Fibroblast of skin of right biceps (primary cell): ENCODE measurements around the gene PSMB1.
"Not testable (repeated sequence)": the region's sequence is repeated elsewhere in the genome, so short reads cannot be mapped to it uniquely, and the experiment has no call there.

Experiments
- DNase-seq: peaks from one replicate; pipeline ENCODE4 v3.0.0-alpha.2; 2013

Gene PSMB1

DNA sequence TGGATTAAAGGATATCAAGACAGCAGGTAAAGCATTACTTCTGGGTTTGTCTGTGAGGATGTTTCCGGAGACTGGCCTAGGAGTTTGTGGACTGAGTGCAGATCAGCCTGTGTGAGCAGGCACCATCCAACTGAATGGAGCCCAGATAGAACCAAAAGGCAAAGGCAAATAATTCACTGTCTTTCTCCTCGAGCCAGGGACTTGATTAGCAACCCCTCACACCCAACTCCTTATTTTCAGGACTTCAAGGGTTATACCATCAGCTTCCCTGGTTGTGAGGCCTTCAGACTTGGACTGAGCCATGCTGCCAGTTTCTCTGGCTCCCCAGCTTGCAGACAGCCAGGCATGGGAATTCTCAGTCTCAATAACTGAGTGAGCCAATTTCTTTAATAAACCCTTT, 19.3 kb downstream of the PSMB1 start:
- no peak for DNase-seq

DNA sequence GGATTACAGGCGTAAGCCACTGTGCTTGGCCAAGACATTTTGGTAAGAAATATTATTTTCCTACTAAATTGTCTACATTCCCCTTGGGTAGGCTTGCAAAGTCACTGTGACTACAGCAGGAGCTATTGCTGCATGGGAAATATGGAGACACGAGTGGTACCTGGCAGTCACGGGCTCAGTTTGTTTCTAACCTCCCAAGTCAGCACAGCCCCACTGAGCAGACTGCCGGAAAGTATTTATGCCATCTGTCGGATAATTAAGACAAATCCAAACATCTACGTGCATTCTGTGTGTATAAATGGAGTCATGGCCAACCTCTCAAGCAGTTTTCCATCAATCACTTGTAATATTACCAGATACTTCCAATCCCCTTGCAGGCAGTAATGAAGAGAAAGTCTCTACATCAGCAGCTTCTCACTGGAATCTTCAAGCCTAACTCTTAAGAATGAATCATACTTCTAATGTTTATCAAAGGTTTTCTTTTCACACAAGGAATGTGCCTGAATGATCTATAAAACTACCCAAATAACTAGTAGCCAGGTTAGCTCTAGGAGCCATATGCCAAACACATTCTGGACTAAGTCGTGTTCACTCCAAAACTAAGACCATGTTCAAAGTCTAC, 20.1 kb downstream of the PSMB1 start:
- no peak for DNase-seq

DNA sequence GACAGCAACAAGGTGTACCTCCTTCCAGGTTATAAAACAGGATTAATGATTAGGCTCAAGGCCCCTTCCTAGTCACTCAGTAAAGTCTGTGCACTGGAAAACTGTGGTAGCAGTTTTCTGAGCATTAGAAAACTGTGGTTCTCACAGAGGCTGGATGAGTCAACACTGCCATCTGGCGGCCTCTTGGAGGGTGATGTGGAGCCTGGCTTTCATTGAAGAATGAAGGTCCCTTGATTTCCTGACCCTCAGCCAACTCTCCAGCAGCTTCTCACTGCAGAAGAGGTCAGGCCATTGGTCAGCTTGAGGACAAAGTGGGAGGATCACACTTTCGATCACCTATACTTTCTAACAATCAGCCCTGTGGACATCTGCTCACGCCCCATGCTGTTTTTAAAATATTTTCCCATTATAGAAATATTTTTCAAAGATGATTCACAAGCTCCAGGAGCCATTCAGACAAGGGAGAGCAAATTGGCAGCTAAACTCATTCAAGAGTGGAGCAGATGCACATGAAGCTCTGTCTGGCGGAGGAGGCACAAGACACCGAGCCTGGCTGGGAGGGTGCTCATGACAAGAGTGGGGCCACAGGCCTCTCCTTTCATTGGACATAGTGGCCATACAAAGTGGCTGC, 23.2 kb downstream of the PSMB1 start:
- peak; percentile 68 for DNase-seq

DNA sequence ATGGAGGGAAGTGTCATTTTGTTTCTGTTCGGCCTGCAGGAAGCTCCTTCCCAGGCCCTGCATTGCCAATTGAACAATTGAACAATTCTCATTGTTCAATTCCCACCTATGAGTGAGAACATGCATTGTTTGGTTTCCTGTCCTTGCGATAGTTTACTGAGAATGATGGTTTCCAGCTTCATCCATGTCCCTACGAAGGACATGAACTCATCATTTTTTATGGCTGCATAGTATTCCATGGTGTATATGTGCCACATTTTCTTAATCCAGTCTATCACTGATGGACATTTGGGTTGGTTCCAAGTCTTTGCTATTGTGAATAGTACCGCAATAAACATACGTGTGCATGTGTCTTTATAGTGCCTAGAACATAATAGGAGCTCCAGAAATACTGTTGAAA, 25.1 kb downstream of the PSMB1 start:
- not testable (repeated sequence) for DNase-seq

DNA sequence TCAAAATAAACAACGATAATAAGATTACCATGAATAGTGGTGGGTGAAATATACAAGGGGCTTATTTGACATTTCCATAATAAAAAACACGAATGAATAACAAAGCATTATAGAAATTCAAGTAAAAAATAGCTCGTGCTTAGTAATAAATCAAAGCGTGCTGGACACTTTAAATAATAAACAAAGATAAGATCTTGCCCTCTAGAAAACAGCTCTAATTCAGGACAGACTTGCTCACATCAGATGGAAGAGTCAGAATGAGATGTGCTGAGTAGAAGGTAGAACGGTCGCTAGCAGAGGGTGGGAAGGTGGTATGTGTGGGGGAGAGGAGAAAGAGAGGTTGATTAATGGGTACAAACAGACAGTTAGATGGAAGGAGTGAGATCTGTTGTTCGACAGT, 27.3 kb downstream of the PSMB1 start:
- DNase-seq = no peak

DNA sequence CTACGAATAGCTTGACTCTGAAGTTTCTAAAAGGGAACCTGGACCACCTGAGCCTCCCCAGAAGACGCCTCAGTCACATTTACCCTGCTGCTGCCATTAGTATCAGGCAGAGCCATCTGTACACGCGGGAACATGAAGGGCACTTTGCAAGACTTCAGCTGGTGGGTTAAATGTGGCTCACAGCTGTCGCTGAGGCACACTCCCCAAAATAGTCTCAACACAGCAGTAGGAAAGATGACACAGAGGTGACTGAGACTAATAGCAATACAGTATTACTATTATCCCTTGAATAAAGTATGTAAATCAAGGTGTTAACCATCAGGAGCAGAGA, 29.0 kb downstream of the PSMB1 start:
- no peak for DNase-seq

DNA sequence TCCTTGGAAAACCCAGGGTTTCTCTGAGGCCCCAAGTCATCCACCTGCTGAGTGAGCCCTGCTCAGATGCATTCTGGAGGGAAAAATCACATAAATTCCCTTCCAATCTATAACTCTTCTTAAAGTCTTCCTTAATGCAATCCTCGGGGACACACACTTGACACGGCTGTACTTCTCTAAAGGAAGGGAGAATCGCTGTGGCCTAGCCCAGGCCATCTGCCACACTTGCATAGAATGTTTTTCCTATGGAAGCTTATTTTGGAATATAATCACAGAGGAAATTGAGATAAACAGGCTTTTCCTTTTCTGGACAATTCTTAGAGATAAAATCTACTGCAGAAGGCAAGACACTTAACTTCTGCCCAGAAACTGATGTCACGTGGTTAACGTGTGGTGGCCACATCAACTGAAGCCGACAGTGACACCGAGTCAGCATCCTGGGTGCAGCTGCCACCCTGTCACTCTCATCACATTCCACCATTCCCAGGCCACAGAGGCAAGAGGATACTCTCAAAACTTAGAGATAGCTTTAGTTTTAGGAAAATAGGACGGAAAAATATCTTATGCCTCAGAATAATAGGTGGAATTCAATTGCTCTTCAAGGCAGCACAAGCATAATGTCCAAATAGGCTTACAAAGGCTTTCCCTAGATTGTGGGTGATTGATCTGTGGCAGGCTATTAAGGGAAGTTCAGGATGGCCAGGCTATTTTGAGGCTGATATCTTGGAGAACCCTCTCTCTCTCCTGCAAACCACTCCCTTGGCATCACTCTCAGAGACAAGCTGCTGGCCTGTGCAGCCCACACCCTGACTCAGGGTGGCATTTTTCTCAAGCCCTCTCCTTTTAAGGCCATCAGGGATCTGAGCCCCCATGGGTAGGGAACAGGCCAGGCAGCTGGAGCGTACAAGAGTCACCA, 29.6 kb downstream of the PSMB1 start:
- DNase-seq = no peak

DNA sequence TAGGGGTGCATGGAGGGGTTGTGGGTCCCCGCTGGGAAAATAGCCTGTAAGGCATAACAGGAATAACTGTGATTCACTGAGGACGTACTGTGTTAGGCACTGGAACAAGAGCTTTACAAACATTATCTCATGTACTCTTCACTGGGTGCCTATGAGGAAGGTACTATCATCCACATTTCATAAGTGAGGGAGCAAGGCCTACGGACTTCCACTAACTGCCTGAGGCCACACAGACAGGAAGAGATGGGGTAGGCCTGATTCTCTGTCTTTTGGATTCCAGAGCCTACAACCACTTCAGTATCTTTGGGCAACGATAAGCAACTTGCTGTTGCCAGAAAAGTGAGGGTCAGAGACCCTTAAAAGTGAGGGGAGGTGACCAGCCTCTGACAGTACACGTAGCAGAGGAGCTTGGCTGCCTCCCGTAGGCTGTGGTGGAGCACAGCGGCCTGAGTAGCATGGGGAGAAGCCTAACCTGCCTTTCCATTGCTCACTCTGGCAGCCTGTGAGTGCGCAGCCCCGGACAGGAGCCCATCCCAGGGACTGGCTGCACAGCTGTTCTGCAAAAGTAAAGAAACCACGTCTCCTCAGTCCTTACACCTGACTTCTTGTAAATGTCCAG, 30.4 kb downstream of the PSMB1 start:
- peak; percentile 16 for DNase-seq

DNA sequence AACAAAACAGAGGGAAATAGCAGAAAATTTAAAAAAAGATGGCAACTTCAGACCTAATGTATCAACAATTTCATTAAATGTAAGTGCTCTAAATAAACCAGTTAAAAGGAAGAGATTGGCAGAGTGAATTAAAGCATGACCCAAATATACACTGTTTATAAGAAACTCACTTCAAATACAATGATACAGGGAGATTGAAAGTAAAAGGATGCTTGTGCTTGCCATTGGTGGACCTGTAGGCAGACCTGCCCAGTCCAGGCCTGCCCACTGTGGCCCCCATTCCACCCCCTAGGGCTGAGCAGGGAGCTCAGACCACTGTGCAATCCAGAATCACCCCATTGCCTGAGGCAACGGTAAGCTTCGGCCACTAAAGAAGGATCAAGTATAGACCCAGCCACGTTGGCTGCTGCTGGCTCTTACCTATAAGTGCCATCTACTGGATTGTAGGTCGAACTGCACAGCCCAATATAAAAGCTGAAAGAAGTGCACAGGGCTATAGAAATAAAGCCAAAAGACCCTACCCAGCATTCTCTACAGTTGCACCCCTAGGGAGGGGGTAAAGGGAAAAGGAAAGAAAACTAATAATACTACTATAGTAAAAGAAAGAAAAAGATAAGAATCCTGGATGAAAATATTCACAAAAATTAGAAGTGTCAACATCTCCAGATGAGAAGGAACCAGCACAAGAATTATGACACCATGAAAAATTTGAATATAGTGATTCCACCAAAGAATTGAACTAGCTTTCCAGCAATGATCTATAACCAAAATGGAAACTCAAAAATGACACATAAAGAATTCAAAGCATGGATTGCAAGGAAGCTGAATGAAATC, 36.1 kb downstream of the PSMB1 start:
- DNase-seq = peak; percentile 67

DNA sequence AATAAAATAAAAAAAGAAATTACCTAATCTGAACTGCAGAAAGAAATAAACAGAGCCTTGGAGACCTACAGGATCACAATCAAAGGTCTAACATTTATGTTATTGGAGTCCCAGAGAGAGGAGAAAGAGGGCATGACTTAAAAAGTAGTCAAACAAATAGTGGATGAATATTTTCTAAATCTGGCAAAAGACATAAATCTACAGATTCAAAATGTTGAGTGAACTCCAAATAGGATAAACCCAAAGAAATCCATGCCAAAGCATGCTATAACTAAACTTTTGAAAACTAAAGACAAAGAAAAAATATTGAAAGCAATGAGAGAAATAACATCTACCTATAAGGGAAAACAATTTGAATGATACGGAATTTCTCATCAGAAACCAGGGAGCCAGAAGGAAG, 38.2 kb downstream of the PSMB1 start:
- DNase-seq = no peak

DNA sequence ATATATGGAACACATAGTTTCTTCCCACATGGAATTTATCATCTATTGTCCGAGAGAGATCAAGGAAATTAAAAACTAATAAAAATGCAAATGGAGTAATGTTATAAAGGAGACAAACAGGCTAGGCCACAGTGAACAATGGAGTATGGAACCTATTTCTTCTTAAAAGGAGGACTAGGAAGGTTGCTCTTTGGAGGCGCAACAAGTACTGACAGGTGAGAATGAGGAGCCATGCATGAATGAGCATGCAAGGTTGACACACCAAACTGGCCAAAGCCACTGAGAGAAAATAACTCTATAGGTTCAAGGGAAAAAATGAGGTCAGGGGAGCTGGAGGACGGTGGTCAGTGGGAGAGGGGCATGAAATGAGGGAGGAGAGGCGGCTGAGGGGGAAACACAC, 40.9 kb downstream of the PSMB1 start:
- no peak for DNase-seq

DNA sequence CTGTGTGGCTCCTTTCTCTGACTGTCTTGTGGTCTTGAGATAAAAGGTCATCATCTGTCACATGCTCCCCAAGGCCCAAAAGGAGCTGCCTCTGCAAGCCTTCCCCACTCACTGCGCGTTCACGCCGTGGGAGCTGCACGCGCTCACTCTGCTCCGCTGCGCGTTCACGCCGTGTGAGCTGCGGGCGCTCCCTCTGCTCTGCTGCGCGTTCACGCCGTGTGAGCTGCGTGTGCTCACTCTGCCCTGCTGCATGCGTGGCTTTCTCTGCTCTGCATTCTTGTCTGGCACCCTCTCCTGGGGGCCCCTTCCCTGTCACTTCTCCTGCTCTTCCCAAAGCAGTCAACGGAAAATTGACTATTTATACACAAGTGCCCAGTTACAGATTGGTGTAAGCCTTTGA, 42.5 kb downstream of the PSMB1 start:
- DNase-seq = no peak

DNA sequence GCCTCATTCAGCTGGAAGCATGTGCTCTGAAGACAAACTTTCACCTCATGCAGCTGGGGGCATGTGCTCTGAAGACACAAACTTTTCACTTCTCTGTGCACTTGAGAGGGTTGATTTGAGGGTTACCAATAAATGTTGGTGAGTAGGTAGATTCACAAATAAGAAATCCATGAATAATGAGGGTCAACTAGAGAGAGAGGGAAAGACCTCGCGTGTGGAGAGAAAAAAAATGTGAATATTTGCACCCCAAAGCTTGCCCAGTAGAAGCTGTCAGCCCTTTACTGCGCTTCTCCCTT, 43.4 kb downstream of the PSMB1 start:
- no peak for DNase-seq

DNA sequence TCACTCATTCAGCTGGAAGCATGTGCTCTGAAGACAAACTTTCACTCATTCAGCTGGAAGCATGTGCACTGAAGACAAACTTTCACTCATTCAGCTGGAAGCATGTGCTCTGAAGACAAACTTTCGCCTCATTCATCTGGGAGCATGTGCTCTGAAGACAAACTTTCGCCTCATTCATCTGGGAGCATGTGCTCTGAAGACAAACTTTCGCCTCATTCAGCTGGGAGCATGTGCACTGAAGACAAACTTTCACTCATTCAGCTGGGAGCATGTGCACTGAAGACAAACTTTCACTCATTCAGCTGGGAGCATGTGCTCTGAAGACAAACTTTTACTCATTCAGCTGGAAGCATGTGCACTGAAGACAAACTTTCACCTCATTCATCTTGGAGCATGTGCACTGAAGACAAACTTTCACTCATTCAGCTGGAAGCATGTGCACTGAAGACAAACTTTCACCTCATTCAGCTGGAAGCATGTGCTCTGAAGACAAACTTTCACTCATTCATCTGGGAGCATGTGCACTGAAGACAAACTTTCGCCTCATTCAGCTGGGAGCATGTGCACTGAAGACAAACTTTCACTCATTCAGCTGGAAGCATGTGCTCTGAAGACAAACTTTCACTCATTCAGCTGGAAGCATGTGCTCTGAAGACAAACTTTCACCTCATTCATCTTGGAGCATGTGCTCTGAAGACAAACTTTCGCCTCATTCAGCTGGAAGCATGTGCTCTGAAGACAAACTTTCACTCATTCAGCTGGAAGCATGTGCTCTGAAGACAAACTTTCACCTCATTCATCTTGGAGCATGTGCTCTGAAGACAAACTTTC, 44.0 kb downstream of the PSMB1 start:
- not testable (repeated sequence) for DNase-seq

DNA sequence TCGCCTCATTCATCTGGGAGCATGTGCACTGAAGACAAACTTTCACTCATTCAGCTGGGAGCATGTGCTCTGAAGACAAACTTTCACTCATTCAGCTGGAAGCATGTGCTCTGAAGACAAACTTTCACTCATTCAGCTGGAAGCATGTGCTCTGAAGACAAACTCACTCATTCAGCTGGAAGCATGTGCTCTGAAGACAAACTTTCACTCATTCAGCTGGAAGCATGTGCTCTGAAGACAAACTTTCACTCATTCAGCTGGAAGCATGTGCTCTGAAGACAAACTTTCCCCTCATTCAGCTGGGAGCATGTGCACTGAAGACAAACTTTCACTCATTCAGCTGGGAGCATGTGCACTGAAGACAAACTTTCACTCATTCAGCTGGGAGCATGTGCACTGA, 44.8 kb downstream of the PSMB1 start:
- DNase-seq = not testable (repeated sequence)

DNA sequence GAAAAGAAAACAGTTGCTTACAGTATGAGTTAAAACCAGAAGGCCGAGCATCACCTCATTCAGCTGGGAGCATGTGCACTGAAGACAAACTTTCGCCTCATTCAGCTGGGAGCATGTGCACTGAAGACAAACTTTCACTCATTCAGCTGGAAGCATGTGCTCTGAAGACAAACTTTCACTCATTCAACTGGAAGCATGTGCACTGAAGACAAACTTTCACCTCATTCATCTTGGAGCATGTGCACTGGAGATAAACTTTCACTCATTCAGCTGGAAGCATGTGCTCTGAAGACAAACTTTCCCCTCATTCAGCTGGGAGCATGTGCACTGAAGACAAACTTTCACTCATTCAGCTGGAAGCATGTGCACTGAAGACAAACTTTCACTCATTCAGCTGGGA, 45.4 kb downstream of the PSMB1 start:
- DNase-seq = not testable (repeated sequence)

DNA sequence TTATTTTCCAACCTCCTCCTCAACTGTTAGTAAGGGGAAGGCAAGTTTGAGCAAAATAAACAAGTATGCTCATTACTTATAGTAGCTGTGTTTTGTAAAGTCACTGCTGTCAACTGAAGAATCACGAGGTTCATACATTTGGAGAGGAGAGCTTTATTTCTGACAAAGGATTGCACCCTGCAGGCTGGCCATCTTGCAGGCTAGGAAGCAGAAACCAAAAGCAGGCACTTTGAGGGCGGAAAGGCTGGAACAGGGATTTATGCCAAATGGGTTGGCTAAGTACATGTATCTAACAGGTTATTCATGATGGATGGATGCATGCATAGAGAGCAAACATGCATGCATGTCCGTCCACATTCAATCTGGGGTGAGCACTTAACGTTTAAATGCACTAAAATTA, 46.7 kb downstream of the PSMB1 start:
- DNase-seq = no peak

DNA sequence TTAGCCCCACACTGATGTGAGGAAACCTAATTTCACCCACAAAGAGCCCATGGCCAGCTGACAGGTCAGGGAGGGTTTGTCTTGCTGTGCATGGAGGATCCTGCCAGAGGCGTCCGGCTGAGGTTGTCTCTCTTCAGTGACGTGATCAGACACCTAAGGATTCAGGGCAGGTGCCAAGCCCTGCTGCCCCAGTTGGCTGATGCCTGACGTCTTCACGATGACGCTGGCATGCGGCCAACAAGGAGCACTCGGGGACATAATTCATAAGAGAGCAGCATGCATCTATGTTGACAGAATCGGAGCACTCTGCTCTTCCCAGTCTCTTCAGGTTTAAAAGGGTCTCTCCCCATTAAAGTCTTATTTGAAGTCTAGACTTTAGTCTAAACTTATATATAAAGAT, 47.8 kb downstream of the PSMB1 start:
- DNase-seq = no peak

DNA sequence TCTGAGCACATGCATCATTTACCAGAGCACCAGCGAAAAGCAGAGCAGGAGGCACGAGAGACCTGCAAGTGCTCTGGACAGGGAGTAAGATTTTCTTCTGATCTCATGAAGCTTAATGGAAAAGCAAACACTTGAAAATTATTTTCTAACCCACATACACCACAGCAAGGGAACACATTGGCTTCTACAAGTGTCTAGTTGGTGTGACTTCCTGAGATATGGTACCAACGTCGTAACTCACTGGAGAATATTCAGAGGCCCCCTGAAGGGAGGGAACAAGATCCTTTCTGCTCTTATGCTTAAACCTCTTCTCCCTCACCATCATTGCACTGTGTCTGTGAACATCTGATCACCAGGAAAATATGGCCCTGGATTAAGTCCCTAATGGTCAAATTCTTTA, 48.6 kb downstream of the PSMB1 start:
- no peak for DNase-seq

DNA sequence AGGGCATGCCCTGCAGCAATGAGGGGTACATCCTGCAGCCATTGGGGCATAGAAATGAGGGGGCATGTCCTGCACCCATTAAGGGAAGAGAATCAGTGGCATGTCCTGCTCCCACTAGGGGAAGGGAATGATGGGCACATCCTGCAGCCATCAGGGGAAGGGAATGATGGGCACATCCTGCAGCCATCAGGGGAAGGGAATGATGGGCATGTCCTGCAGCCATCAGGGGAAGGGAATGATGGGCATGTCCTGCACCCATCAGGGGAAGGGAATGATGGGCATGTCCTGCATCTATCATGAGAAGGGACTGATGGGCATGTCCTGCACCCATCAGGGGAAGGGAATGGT, 49.7 kb downstream of the PSMB1 start:
- DNase-seq = no peak

DNA sequence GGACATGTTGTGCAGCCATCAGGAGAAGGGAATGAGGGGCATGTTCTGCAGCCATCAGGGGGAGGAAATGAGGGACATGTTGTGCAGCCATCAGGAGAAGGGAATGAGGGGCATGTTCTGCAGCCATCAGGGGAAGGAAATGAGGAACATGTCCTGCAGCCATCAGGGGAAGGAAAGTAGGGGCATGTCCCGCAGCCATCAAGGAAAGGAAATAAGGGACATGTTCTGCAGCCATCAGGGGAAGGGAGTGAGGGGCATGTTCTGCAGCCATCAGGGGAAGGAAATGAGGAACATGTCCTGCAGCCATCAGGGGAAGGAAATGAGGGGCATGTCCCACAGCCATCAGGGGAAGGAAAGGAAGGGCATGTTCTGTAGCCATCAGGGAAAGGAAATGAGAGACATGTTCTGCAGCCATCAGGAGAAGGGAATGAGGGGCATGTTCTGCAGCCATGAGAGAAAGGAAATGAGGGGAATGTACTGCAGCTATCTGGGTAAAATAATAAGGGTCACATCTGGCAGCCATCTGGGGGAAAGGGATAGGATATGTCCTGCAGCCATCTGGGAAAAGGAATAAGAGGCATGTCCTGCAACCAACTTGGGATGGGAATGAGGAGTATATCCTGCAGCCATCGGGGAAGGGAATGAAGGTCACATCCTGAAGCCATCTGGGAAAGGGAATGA, 50.2 kb downstream of the PSMB1 start:
- DNase-seq = not testable (repeated sequence)

DNA sequence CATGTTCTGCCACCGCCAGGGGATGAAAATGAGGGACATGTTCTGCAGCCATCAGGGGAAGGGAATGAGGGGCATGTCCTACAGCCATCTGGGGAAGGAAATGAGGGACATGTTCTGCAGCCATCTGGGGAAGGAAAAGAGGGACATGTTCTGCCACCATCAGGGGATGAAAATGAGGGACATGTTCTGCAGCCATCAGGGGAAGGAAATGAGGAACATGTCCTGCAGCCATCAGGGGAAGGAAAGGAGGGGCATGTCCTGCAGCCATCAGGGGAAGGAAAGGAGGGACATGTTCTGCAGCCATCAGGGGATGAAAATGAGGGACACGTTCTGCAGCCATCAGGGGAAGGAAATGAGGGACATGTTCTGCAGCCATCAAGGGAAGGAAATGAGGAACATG, 50.8 kb downstream of the PSMB1 start:
- not testable (repeated sequence) for DNase-seq
